ENCODE data around the gene ZNF518B.

The ZNF518B gene

GRCh38 chr4:10457255-10457801 lies at the start of gene ZNF518B:
TSS of gene ZNF518B (minus strand) at chr4:10457426. CDS start at chr4:10446328, 11,098 bp downstream.
- DNase-seq (ENCODE audit: low read depth in 2 of 2, low spot score in 1 of 2), result peak; percentile 57 to 61

GRCh38 chr4:10506077-10506476 lies 48.9 kb upstream of the ZNF518B start:
- no peak for DNase-seq (ENCODE audit: low read depth in 2 of 2, low spot score in 1 of 2)

GRCh38 chr4:10504570-10505179 lies 47.4 kb upstream of the ZNF518B start:
- DNase-seq (ENCODE audit: low read depth in 2 of 2, low spot score in 1 of 2), result no peak

GRCh38 chr4:10502717-10503116 lies 45.5 kb upstream of the ZNF518B start:
- DNase-seq (ENCODE audit: low read depth in 2 of 2, low spot score in 1 of 2), result no peak

GRCh38 chr4:10500776-10501175 lies 43.5 kb upstream of the ZNF518B start:
- DNase-seq (ENCODE audit: low read depth in 2 of 2, low spot score in 1 of 2), result no peak

- no peak for DNase-seq (ENCODE audit: low read depth in 2 of 2, low spot score in 1 of 2)
Measured at GRCh38 chr4:10496200-10496599, 39.0 kb upstream of the ZNF518B start.

GRCh38 chr4:10495651-10496050 lies 38.4 kb upstream of the ZNF518B start:
- DNase-seq (ENCODE audit: low read depth in 2 of 2, low spot score in 1 of 2), result no peak

GRCh38 chr4:10492464-10492863 lies 35.2 kb upstream of the ZNF518B start:
- DNase-seq (ENCODE audit: low read depth in 2 of 2, low spot score in 1 of 2), result no peak

- DNase-seq (ENCODE audit: low read depth in 2 of 2, low spot score in 1 of 2), result no peak
Measured at GRCh38 chr4:10491401-10491800, 34.2 kb upstream of the ZNF518B start.

GRCh38 chr4:10490996-10491395 lies 33.8 kb upstream of the ZNF518B start:
- DNase-seq (ENCODE audit: low read depth in 2 of 2, low spot score in 1 of 2), result no peak

GRCh38 chr4:10482913-10483312 lies 25.7 kb upstream of the ZNF518B start:
- DNase-seq (ENCODE audit: low read depth in 2 of 2, low spot score in 1 of 2), result no peak

GRCh38 chr4:10480616-10481015 lies 23.4 kb upstream of the ZNF518B start:
- no peak for DNase-seq (ENCODE audit: low read depth in 2 of 2, low spot score in 1 of 2)

- no peak for DNase-seq (ENCODE audit: low read depth in 2 of 2, low spot score in 1 of 2)
Measured at GRCh38 chr4:10478621-10479020, 21.4 kb upstream of the ZNF518B start.

- DNase-seq (ENCODE audit: low read depth in 2 of 2, low spot score in 1 of 2), result no peak
Measured at GRCh38 chr4:10470505-10470904, 13.3 kb upstream of the ZNF518B start.

GRCh38 chr4:10466161-10466560 lies 8.9 kb upstream of the ZNF518B start:
- DNase-seq (ENCODE audit: low read depth in 2 of 2, low spot score in 1 of 2), result no peak

- no peak for DNase-seq (ENCODE audit: low read depth in 2 of 2, low spot score in 1 of 2)
Measured at GRCh38 chr4:10462876-10463275, 5.7 kb upstream of the ZNF518B start.

- no peak for DNase-seq (ENCODE audit: low read depth in 2 of 2, low spot score in 1 of 2)
Measured at GRCh38 chr4:10461850-10462400, 4.7 kb upstream of the ZNF518B start.

- peak in 1 of 2 donors; percentile 42 for DNase-seq (ENCODE audit: low read depth in 2 of 2, low spot score in 1 of 2)
Measured at GRCh38 chr4:10461091-10461849, 4.0 kb upstream of the ZNF518B start.

GRCh38 chr4:10460313-10461047 lies 3.3 kb upstream of the ZNF518B start:
- no peak for DNase-seq (ENCODE audit: low read depth in 2 of 2, low spot score in 1 of 2)

- DNase-seq (ENCODE audit: low read depth in 2 of 2, low spot score in 1 of 2), result no peak
Measured at GRCh38 chr4:10459305-10459704, 2.1 kb upstream of the ZNF518B start.

GRCh38 chr4:10458177-10458576 lies 951 bp upstream of the ZNF518B start:
- DNase-seq (ENCODE audit: low read depth in 2 of 2, low spot score in 1 of 2), result no peak

Measured in stimulated activated CD8-positive, alpha-beta memory T cell treated with anti-CD3 and anti-CD28 coated beads, Interleukin-4, amount 100 ng/mL, for 4 hours (primary cell).